ENCODE data around the gene PHKA2.

DNA sequence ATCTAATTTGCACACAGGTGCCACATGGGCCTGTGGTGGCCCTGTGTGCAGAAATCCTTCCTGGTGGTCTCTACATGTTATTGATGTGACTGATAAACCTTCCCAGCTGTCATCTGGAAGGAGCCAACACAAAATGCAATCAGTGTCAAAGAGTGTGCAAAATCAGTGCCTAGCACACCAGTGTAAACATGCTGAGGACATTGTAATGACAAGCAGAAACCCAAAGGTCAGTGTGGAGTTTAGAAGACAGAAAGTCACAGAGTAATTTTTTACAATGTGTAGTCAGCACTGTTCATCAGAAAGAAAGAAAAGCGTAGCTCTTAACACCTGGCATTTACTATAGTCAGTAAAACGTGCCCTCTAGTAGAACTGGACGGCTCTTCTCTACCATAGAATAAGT, 50.3 kb downstream of the PHKA2 start:
- TF ChIP-seq, protein P1, sequence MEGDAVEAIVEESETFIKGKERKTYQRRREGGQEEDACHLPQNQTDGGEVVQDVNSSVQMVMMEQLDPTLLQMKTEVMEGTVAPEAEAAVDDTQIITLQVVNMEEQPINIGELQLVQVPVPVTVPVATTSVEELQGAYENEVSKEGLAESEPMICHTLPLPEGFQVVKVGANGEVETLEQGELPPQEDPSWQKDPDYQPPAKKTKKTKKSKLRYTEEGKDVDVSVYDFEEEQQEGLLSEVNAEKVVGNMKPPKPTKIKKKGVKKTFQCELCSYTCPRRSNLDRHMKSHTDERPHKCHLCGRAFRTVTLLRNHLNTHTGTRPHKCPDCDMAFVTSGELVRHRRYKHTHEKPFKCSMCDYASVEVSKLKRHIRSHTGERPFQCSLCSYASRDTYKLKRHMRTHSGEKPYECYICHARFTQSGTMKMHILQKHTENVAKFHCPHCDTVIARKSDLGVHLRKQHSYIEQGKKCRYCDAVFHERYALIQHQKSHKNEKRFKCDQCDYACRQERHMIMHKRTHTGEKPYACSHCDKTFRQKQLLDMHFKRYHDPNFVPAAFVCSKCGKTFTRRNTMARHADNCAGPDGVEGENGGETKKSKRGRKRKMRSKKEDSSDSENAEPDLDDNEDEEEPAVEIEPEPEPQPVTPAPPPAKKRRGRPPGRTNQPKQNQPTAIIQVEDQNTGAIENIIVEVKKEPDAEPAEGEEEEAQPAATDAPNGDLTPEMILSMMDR (IDR thresholded peaks at IDR 0.05): no peak
- no peak for TF ChIP-seq ZFX (IDR thresholded peaks at IDR 0.05; ENCODE audit: borderline replicate concordance)
